Ishikawa (cell line): ENCODE results near the gene ALG5.

Experiments
- CREB1 ChIP-seq: IDR thresholded peaks from 2 replicates; pipeline ENCODE4 v1.6.1; 2012; ENCODE audit warnings: low read depth
- EP300 ChIP-seq: IDR thresholded peaks from 2 replicates; pipeline ENCODE4 v1.6.1; 2012; ENCODE audit warnings: borderline replicate concordance
- FOXM1 ChIP-seq: IDR thresholded peaks from 2 replicates; pipeline ENCODE4 v1.6.1; 2012; ENCODE audit warnings: low read depth, borderline replicate concordance
- MAX ChIP-seq: IDR thresholded peaks from 2 replicates; pipeline ENCODE4 v1.6.1; 2012
- RAD21 ChIP-seq: IDR thresholded peaks from 2 replicates; pipeline ENCODE4 v1.6.1; 2012; ENCODE audit warnings: low read depth
- TAF1 ChIP-seq: IDR thresholded peaks from 2 replicates; pipeline ENCODE4 v1.6.1; 2012; ENCODE audit warnings: low read depth, mild to moderate bottlenecking
- TCF12 ChIP-seq: IDR thresholded peaks from 2 replicates; pipeline ENCODE4 v1.6.1; 2012; ENCODE audit warnings: low read depth
- YY1 ChIP-seq: IDR thresholded peaks from 2 replicates; pipeline ENCODE4 v1.6.1; 2012; ENCODE audit warnings: low read depth
- TF ChIP-seq, protein P1 (sequence below): IDR thresholded peaks from 2 replicates; pipeline ENCODE4 v1.6.1; 2012; ENCODE audit warnings: low read depth, mild to moderate bottlenecking

GRCh38 chr13:36913463-36913862 is 85.7 kb downstream of the ALG5 start:
- TF ChIP-seq CREB1 (no peak), MAX (no peak), RAD21 (no peak), EP300 (no peak), FOXM1 (no peak), TAF1 (no peak), YY1 (no peak), TCF12 (no peak)
- TF ChIP-seq, protein P1, sequence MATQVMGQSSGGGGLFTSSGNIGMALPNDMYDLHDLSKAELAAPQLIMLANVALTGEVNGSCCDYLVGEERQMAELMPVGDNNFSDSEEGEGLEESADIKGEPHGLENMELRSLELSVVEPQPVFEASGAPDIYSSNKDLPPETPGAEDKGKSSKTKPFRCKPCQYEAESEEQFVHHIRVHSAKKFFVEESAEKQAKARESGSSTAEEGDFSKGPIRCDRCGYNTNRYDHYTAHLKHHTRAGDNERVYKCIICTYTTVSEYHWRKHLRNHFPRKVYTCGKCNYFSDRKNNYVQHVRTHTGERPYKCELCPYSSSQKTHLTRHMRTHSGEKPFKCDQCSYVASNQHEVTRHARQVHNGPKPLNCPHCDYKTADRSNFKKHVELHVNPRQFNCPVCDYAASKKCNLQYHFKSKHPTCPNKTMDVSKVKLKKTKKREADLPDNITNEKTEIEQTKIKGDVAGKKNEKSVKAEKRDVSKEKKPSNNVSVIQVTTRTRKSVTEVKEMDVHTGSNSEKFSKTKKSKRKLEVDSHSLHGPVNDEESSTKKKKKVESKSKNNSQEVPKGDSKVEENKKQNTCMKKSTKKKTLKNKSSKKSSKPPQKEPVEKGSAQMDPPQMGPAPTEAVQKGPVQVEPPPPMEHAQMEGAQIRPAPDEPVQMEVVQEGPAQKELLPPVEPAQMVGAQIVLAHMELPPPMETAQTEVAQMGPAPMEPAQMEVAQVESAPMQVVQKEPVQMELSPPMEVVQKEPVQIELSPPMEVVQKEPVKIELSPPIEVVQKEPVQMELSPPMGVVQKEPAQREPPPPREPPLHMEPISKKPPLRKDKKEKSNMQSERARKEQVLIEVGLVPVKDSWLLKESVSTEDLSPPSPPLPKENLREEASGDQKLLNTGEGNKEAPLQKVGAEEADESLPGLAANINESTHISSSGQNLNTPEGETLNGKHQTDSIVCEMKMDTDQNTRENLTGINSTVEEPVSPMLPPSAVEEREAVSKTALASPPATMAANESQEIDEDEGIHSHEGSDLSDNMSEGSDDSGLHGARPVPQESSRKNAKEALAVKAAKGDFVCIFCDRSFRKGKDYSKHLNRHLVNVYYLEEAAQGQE, result no peak
